A673 (cell line): Measurements from ENCODE around the gene NDOR1.

ENCODE experiments used
- EZH2 ChIP-seq: fragments of 200-600 bp; sonication (generic); IDR thresholded peaks from 2 replicates; pipeline ENCODE4 v1.6.1; 2017; ENCODE audit warnings: borderline replicate concordance, low read depth, mild to moderate bottlenecking, mixed read lengths, antibody characterized with exemption, low read length; ENCODE audit not compliant: poor library complexity, severe bottlenecking
- TF ChIP-seq, protein P1 (sequence below): fragments of 300-800, 200-600 bp; sonication (generic); conservative IDR thresholded peaks from 2 replicates; pipeline ENCODE4 v1.5.1; 2017; ENCODE audit warnings: low read depth, mild to moderate bottlenecking, antibody characterized with exemption, low read length, moderate library complexity, mixed read lengths

- TF ChIP-seq, protein P1, sequence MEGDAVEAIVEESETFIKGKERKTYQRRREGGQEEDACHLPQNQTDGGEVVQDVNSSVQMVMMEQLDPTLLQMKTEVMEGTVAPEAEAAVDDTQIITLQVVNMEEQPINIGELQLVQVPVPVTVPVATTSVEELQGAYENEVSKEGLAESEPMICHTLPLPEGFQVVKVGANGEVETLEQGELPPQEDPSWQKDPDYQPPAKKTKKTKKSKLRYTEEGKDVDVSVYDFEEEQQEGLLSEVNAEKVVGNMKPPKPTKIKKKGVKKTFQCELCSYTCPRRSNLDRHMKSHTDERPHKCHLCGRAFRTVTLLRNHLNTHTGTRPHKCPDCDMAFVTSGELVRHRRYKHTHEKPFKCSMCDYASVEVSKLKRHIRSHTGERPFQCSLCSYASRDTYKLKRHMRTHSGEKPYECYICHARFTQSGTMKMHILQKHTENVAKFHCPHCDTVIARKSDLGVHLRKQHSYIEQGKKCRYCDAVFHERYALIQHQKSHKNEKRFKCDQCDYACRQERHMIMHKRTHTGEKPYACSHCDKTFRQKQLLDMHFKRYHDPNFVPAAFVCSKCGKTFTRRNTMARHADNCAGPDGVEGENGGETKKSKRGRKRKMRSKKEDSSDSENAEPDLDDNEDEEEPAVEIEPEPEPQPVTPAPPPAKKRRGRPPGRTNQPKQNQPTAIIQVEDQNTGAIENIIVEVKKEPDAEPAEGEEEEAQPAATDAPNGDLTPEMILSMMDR, result no peak
- TF ChIP-seq EZH2, result no peak
Measured at GRCh38 chr9:137157618-137158415, 47.7 kb upstream of the NDOR1 start.
